Liver (tissue), 3 donors: ENCODE results near the gene DNAJA3.

Experiments
- EGR1 ChIP-seq, 2 donors: IDR thresholded peaks; 2 replicates each; pipeline ENCODE4 v1.6.1; 2016 to 2018; ENCODE audit warnings: antibody characterized with exemption in 2 of 2, low read depth in 2 of 2
- FOXA2 ChIP-seq: IDR thresholded peaks from 2 replicates; pipeline ENCODE4 v1.6.1; 2016; ENCODE audit warnings: antibody characterized with exemption
- HNF4G ChIP-seq: IDR thresholded peaks from 2 replicates; pipeline ENCODE4 v1.6.1; 2016; ENCODE audit warnings: antibody characterized with exemption
- NR2F2 ChIP-seq: IDR thresholded peaks from 2 replicates; pipeline ENCODE4 v1.6.1; 2016; ENCODE audit warnings: antibody characterized with exemption
- RAD21 ChIP-seq, 2 donors: IDR thresholded peaks; 2 replicates each; pipeline ENCODE4 v1.6.1; 2016; ENCODE audit warnings: antibody characterized with exemption in 2 of 2, mild to moderate bottlenecking in 2 of 2
- SP1 ChIP-seq: IDR thresholded peaks from 2 replicates; pipeline ENCODE4 v1.6.1; 2018; ENCODE audit warnings: antibody characterized with exemption, mild to moderate bottlenecking
- TAF1 ChIP-seq: conservative IDR thresholded peaks from 2 replicates; pipeline ENCODE4 v1.6.1; 2016; ENCODE audit warnings: antibody characterized with exemption, mild to moderate bottlenecking
- YY1 ChIP-seq: IDR thresholded peaks from 2 replicates; pipeline ENCODE4 v1.6.1; 2016; ENCODE audit warnings: antibody characterized with exemption, mild to moderate bottlenecking
- TF ChIP-seq, protein P1 (sequence below): IDR thresholded peaks from 2 replicates; pipeline ENCODE4 v1.6.1; 2016; ENCODE audit warnings: antibody characterized with exemption, mild to moderate bottlenecking
- TF ChIP-seq, protein P2 (sequence below): fragments of 150-350 bp; IDR thresholded peaks from 2 replicates; pipeline ENCODE4 v1.5.1; 2017; ENCODE audit warnings: improper control_type of control experiment, low read depth, low read length; ENCODE audit not compliant: missing input control
- TF ChIP-seq, protein P3 (sequence below): IDR thresholded peaks from 2 replicates; pipeline ENCODE4 v1.6.1; 2016; ENCODE audit warnings: antibody characterized with exemption
- TF ChIP-seq, protein P4 (sequence below): IDR thresholded peaks from 2 replicates; pipeline ENCODE4 v1.6.1; 2016; ENCODE audit warnings: antibody characterized with exemption
- donor health status: healthy.
- donor health status: healthy.

GRCh38 chr16:4408323-4408690 is 17.4 kb upstream of the DNAJA3 start:
- TF ChIP-seq TAF1 (no peak), NR2F2 (no peak), RAD21 (IDR thresholded peaks at IDR 0.05) (no peak), FOXA2 (no peak), EGR1 (IDR thresholded peaks at IDR 0.05; ENCODE audit: low read depth in 2 of 2) (no peak), SP1 (no peak), YY1 (no peak), HNF4G (no peak)
- TF ChIP-seq, protein P1, sequence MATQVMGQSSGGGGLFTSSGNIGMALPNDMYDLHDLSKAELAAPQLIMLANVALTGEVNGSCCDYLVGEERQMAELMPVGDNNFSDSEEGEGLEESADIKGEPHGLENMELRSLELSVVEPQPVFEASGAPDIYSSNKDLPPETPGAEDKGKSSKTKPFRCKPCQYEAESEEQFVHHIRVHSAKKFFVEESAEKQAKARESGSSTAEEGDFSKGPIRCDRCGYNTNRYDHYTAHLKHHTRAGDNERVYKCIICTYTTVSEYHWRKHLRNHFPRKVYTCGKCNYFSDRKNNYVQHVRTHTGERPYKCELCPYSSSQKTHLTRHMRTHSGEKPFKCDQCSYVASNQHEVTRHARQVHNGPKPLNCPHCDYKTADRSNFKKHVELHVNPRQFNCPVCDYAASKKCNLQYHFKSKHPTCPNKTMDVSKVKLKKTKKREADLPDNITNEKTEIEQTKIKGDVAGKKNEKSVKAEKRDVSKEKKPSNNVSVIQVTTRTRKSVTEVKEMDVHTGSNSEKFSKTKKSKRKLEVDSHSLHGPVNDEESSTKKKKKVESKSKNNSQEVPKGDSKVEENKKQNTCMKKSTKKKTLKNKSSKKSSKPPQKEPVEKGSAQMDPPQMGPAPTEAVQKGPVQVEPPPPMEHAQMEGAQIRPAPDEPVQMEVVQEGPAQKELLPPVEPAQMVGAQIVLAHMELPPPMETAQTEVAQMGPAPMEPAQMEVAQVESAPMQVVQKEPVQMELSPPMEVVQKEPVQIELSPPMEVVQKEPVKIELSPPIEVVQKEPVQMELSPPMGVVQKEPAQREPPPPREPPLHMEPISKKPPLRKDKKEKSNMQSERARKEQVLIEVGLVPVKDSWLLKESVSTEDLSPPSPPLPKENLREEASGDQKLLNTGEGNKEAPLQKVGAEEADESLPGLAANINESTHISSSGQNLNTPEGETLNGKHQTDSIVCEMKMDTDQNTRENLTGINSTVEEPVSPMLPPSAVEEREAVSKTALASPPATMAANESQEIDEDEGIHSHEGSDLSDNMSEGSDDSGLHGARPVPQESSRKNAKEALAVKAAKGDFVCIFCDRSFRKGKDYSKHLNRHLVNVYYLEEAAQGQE, result no peak
- TF ChIP-seq, protein P2, sequence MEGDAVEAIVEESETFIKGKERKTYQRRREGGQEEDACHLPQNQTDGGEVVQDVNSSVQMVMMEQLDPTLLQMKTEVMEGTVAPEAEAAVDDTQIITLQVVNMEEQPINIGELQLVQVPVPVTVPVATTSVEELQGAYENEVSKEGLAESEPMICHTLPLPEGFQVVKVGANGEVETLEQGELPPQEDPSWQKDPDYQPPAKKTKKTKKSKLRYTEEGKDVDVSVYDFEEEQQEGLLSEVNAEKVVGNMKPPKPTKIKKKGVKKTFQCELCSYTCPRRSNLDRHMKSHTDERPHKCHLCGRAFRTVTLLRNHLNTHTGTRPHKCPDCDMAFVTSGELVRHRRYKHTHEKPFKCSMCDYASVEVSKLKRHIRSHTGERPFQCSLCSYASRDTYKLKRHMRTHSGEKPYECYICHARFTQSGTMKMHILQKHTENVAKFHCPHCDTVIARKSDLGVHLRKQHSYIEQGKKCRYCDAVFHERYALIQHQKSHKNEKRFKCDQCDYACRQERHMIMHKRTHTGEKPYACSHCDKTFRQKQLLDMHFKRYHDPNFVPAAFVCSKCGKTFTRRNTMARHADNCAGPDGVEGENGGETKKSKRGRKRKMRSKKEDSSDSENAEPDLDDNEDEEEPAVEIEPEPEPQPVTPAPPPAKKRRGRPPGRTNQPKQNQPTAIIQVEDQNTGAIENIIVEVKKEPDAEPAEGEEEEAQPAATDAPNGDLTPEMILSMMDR, result no peak
- TF ChIP-seq, protein P3, sequence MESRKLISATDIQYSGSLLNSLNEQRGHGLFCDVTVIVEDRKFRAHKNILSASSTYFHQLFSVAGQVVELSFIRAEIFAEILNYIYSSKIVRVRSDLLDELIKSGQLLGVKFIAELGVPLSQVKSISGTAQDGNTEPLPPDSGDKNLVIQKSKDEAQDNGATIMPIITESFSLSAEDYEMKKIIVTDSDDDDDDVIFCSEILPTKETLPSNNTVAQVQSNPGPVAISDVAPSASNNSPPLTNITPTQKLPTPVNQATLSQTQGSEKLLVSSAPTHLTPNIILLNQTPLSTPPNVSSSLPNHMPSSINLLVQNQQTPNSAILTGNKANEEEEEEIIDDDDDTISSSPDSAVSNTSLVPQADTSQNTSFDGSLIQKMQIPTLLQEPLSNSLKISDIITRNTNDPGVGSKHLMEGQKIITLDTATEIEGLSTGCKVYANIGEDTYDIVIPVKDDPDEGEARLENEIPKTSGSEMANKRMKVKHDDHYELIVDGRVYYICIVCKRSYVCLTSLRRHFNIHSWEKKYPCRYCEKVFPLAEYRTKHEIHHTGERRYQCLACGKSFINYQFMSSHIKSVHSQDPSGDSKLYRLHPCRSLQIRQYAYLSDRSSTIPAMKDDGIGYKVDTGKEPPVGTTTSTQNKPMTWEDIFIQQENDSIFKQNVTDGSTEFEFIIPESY, result no peak
- TF ChIP-seq, protein P4, sequence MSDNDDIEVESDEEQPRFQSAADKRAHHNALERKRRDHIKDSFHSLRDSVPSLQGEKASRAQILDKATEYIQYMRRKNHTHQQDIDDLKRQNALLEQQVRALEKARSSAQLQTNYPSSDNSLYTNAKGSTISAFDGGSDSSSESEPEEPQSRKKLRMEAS, result no peak
